Common myeloid progenitor, CD34-positive (primary cell): ENCODE data around the gene SMCR8.

ENCODE experiments used
- CTCF ChIA-PET: fragments of 350-600 bp; sonication (Branson Sonifier 250); formaldehyde crosslinking; loops from one replicate; lab custom pipeline; 2021; ENCODE audit warnings: antibody characterized with exemption; lab: Charles Lee
- POLR2A ChIA-PET: fragments of 350-600 bp; sonication (Branson Sonifier 250); formaldehyde crosslinking; loops from one replicate; lab custom pipeline; 2021; ENCODE audit warnings: antibody characterized with exemption; lab: Charles Lee
- DNase-seq, 3 donors: peaks; one replicate each; pipeline versions ENCODE4 v3.0.0 to v3.0.0-alpha.2; 2013
- H3K27ac ChIP-seq, 2 experiments: 1 replicate in 1 of 2; 2 replicates in 1 of 2; pipeline ENCODE4 v1.7.0; 2013; ENCODE audit warnings: inconsistent platforms in 2 of 2, low read length in 2 of 2, mild to moderate bottlenecking in 2 of 2, low read depth in 1 of 2, moderate library complexity in 1 of 2; ENCODE audit not compliant: severe bottlenecking in 2 of 2, insufficient read depth in 1 of 2, poor library complexity in 1 of 2
- H3K27me3 ChIP-seq, 5 experiments: replicated peaks in 2 of 5; 1 replicate in 3 of 5; 2 replicates in 2 of 5; pipeline versions ENCODE4 v1.6.1 to v1.7.0; 2013; ENCODE audit warnings: low read length in 4 of 5, mild to moderate bottlenecking in 2 of 5, moderate library complexity in 2 of 5, inconsistent platforms in 1 of 5; ENCODE audit not compliant: insufficient read depth in 5 of 5, control insufficient read depth in 4 of 5
- H3K36me3 ChIP-seq, 4 experiments: 1 replicate in 2 of 4; 2 replicates in 2 of 4; pipeline versions ENCODE4 v1.6.1 to v1.7.0; 2013; ENCODE audit warnings: low read length in 3 of 4, control low read depth in 1 of 4, mild to moderate bottlenecking in 1 of 4; ENCODE audit not compliant: control insufficient read depth in 4 of 4, insufficient read depth in 4 of 4
- H3K4me1 ChIP-seq, 4 experiments: 1 replicate in 3 of 4; 2 replicates in 1 of 4; pipeline versions ENCODE4 v1.6.1 to v1.7.1; 2013; ENCODE audit warnings: low read length in 3 of 4, mild to moderate bottlenecking in 3 of 4, control low read depth in 1 of 4, inconsistent platforms in 1 of 4, moderate library complexity in 1 of 4; ENCODE audit not compliant: control insufficient read depth in 4 of 4, insufficient read depth in 4 of 4; ENCODE audit errors: control extremely low read depth in 1 of 4
- H3K4me3 ChIP-seq, 7 experiments: 1 replicate in 4 of 7; 2 replicates in 3 of 7; pipeline versions ENCODE4 v1.5.1 to v1.7.0; 2013; ENCODE audit warnings: mild to moderate bottlenecking in 7 of 7, low read length in 6 of 7, moderate library complexity in 6 of 7, inconsistent platforms in 2 of 7, low read depth in 2 of 7, control low read depth in 1 of 7; ENCODE audit not compliant: insufficient read depth in 4 of 7, control insufficient read depth in 1 of 7; ENCODE audit errors: extremely low read depth in 1 of 7
- H3K9me3 ChIP-seq, 5 experiments: 1 replicate in 4 of 5; 2 replicates in 1 of 5; pipeline versions ENCODE4 v1.6.1 to v1.7.1; 2013; ENCODE audit warnings: low read length in 4 of 5, mild to moderate bottlenecking in 2 of 5, inconsistent platforms in 1 of 5, low read depth in 1 of 5, moderate library complexity in 1 of 5; ENCODE audit not compliant: control insufficient read depth in 4 of 5, insufficient read depth in 2 of 5; ENCODE audit errors: control extremely low read depth in 1 of 5
- WGBS: methylation state at CpG from one replicate; pipeline ENCODE4 v1.1.5; 2013; ENCODE audit not compliant: insufficient coverage; 5-methylcytosine and 5-hydroxymethylcytosine counted together

SMCR8 gene

GRCh38 chr17:18353541-18353940, 38.4 kb downstream of the SMCR8 start:
- Histone ChIP-seq H3K36me3 (peaks cover 7 to 37% (median 16%) of the 10 kb centered on the region in 4 experiments), H3K27me3 (no peaks in the 10 kb centered on the region), H3K4me3 (no peak overlapping the region), H3K4me1 (no peaks in the 10 kb centered on the region), H3K9me3 (no peaks in the 10 kb centered on the region), H3K27ac (no peak overlapping the region)
- DNase-seq, result no peak
- ChIA-PET CTCF (no interaction called here), POLR2A (no interaction called here)
- 100% methylated on average over 2 of the region's 6 CpGs for WGBS

GRCh38 chr17:18356624-18357023, 41.5 kb downstream of the SMCR8 start:
- Histone ChIP-seq H3K9me3 (no peaks in the 10 kb centered on the region), H3K4me1 (no peaks in the 10 kb centered on the region), H3K4me3 (no peak overlapping the region), H3K36me3 (peaks cover 7 to 32% (median 17%) of the 10 kb centered on the region in 4 experiments), H3K27me3 (no peaks in the 10 kb centered on the region), H3K27ac (no peak overlapping the region)
- ChIA-PET CTCF (interaction anchor here (1.4 kb wide), 1 partner anchor 10 kb away, joined by 3 read pairs; no protein-coding TSS in a partner anchor), POLR2A (no interaction called here)
- WGBS, result 94% methylated on average over 8 of the region's 10 CpGs
- DNase-seq, result no peak

- Histone ChIP-seq H3K27me3 (no peaks in the 10 kb centered on the region), H3K4me3 (no peak overlapping the region), H3K36me3 (peaks cover 0 to 14% (median 5%) of the 10 kb centered on the region in 4 experiments), H3K4me1 (peaks cover 0 to 13% (median 11%) of the 10 kb centered on the region in 4 experiments), H3K9me3 (no peaks in the 10 kb centered on the region), H3K27ac (no peak overlapping the region)
- ChIA-PET POLR2A (no interaction called here), CTCF (no interaction called here)
- DNase-seq, result no peak
- 67% methylated on average over 3 of the region's 8 CpGs for WGBS
Observed at GRCh38 chr17:18360518-18360917, 45.4 kb downstream of the SMCR8 start.

GRCh38 chr17:18361837-18362697, 47.0 kb downstream of the SMCR8 start:
- ChIA-PET POLR2A (no interaction called here), CTCF (no interaction called here)
- Histone ChIP-seq H3K27ac (peak overlapping the region in 1 of 2 experiments; percentile 51), H3K27me3 (no peaks in the 10 kb centered on the region), H3K4me1 (peaks cover 0 to 13% (median 11%) of the 10 kb centered on the region in 4 experiments), H3K9me3 (no peaks in the 10 kb centered on the region), H3K36me3 (peaks cover 0 to 7% (median 3%) of the 10 kb centered on the region in 4 experiments), H3K4me3 (peak overlapping the region in 6 of 7 experiments; percentile 65 to 93 (median 88))
- WGBS, result 80% methylated on average over 10 of the region's 15 CpGs
- DNase-seq, result no peak

GRCh38 chr17:18362698-18363100, 47.6 kb downstream of the SMCR8 start:
- Histone ChIP-seq H3K4me1 (peaks cover 0 to 13% (median 11%) of the 10 kb centered on the region in 4 experiments), H3K27ac (peak overlapping the region in 1 of 2 experiments; percentile 51), H3K4me3 (peak overlapping the region; percentile 60 to 93 (median 85)), H3K27me3 (no peaks in the 10 kb centered on the region), H3K9me3 (no peaks in the 10 kb centered on the region), H3K36me3 (peaks cover 0 to 6% (median 2%) of the 10 kb centered on the region in 4 experiments)
- 17% methylated on average over 5 of the region's 14 CpGs for WGBS
- DNase-seq, result peak in 2 of 3 donors; percentile 34 to 36
- POLR2A ChIA-PET, result no interaction called here
- CTCF ChIA-PET, result no interaction called here

- peaks cover 0 to 5% (median 2%) of the 10 kb centered on the region in 4 experiments for H3K36me3 ChIP-seq
- CTCF ChIA-PET, result no interaction called here
Observed at GRCh38 chr17:18363101-18364049, 48.3 kb downstream of the SMCR8 start, which contains the start of gene SHMT1. Gene SHMT1, minus strand, starts transcription at chr17:18363550. Its CDS starts 7,569 bp downstream, at chr17:18355981.

More at GRCh38 chr17:18363101-18364049, 48.3 kb downstream of the SMCR8 start, which contains the start of gene SHMT1:
- H3K9me3 ChIP-seq, result no peaks in the 10 kb centered on the region
- peak within 1 kb of the TSS in 1 of 2 experiments; percentile 51 for H3K27ac ChIP-seq
- H3K4me3 ChIP-seq, result peak within 1 kb of the TSS; percentile 60 to 93 (median 85)
- WGBS, result 0% methylated on average over 48 of the region's 76 CpGs
- POLR2A ChIA-PET, result no interaction called here
- no peaks in the 10 kb centered on the region for H3K27me3 ChIP-seq
- H3K4me1 ChIP-seq, result peaks cover 0 to 13% (median 11%) of the 10 kb centered on the region in 4 experiments
- DNase-seq, result peak; percentile 87 to 89 (median 88)
